PC-3 (cell line): ENCODE measurements around the gene CD151.

ENCODE experiments used
- CTCF ChIP-seq: fragments of 300-600 bp; sonication (generic); conservative IDR thresholded peaks from 2 replicates; pipeline ENCODE4 v1.5.1; 2017; ENCODE audit warnings: antibody characterized with exemption, low read depth, mild to moderate bottlenecking, low read length
- EZH2 ChIP-seq: fragments of 300-600 bp; sonication (generic); IDR thresholded peaks from one replicate; pipeline ENCODE4 v1.6.1; 2017; ENCODE audit warnings: antibody characterized with exemption, mild to moderate bottlenecking, low read length; ENCODE audit not compliant: unreplicated experiment

DNA sequence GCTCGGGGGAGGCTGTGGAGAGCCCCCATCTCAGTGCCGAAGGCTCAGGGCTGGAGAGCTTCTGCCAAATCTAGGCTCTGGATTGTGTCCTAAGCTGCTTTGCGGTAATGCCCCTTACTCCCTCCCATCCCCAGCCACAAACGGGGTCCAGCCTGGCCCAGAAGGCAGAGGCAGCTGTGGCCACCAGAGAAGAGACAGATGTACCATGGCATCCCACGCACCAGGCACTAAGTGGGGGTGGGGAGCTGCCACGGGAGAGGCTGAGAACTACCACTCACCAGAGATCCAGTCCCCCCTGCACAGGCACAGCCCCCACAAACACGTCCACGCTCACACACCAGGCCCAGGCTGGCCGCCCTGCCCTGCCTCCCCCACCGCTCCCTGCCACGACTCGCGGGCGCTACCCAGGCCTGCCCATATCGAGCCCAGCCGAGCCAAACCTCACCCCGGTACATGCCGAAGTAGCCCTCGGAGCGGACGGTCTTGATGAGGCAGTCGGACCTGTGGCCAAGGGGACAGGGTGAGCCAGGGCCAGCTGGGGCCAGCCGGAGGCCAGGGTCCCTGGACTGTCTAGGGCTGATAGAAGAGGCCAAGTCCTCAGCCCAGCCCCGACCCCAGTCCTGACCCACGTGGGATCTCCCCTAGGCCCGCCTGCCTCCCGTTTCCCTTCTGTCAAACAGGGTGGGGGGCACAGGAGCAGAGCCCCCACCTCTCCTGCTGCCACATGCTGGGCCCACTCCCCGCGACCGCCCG, 38.6 kb upstream of the CD151 start:
- TF ChIP-seq CTCF (no peak), EZH2 (no peak)
